ENCODE data around the gene FKBP3.

- TF ChIP-seq CTCF (IDR thresholded peaks at IDR 0.05) = peak in 1 of 5 experiments; percentile 12
- TF ChIP-seq POLR2AphosphoS5 (IDR thresholded peaks at IDR 0.05) = peak; percentile 87 to 96 (median 94)
Measured at GRCh38 chr14:45134051-45134958, at the start of gene FKBP3.
